ENCODE data around the gene VPS11.
"Not testable (repeated sequence)": the region's sequence is repeated elsewhere in the genome, so short reads cannot be mapped to it uniquely, and the experiment has no call there.

VPS11 gene

GRCh38 chr11:119029069-119029339 lies 38.6 kb upstream of the VPS11 start:
- Mint-ChIP-seq H3K9me3 (no peaks in the 10 kb centered on the region), H3K4me3 (peak overlapping the region; percentile 83), H3K27ac (no peak overlapping the region), H3K27me3 (ENCODE audit: low read depth) (no peaks in the 10 kb centered on the region), H3K4me1 (ENCODE audit: low read depth) (peaks cover 22% of the 10 kb centered on the region), H3K36me3 (ENCODE audit: low read depth) (peaks cover 21% of the 10 kb centered on the region)
- DNase-seq (ENCODE audit: low spot score), result no peak

GRCh38 chr11:119029340-119030028 lies 38.1 kb upstream of the VPS11 start:
- H3K27ac Mint-ChIP-seq, result peak overlapping the region; percentile 81
- H3K36me3 Mint-ChIP-seq (ENCODE audit: low read depth), result peaks cover 16% of the 10 kb centered on the region
- H3K27me3 Mint-ChIP-seq (ENCODE audit: low read depth), result no peaks in the 10 kb centered on the region
- peak overlapping the region; percentile 83 for H3K4me3 Mint-ChIP-seq
- peaks cover 19% of the 10 kb centered on the region for H3K4me1 Mint-ChIP-seq (ENCODE audit: low read depth)
- DNase-seq (ENCODE audit: low spot score), result peak; percentile 16
- H3K9me3 Mint-ChIP-seq, result no peaks in the 10 kb centered on the region

GRCh38 chr11:119030029-119030328 lies 37.6 kb upstream of the VPS11 start:
- DNase-seq (ENCODE audit: low spot score), result no peak
- Mint-ChIP-seq H3K27me3 (ENCODE audit: low read depth) (no peaks in the 10 kb centered on the region), H3K27ac (peak overlapping the region; percentile 81), H3K4me3 (peak overlapping the region; percentile 83), H3K36me3 (ENCODE audit: low read depth) (peaks cover 13% of the 10 kb centered on the region), H3K9me3 (no peaks in the 10 kb centered on the region), H3K4me1 (ENCODE audit: low read depth) (peaks cover 18% of the 10 kb centered on the region)

GRCh38 chr11:119030329-119031047 lies 37.1 kb upstream of the VPS11 start, which contains the start of gene SLC37A4:
Gene SLC37A4, minus strand, starts transcription at chr11:119030877.
- Mint-ChIP-seq H3K4me3 (peak within 1 kb of the TSS; percentile 83), H3K27ac (peak within 1 kb of the TSS; percentile 81), H3K9me3 (no peaks in the 10 kb centered on the region), H3K4me1 (ENCODE audit: low read depth) (peaks cover 18% of the 10 kb centered on the region), H3K27me3 (ENCODE audit: low read depth) (no peaks in the 10 kb centered on the region), H3K36me3 (ENCODE audit: low read depth) (peaks cover 9% of the 10 kb centered on the region)
- peak; percentile 99 for DNase-seq (ENCODE audit: low spot score)

- DNase-seq (ENCODE audit: low spot score), result no peak
- Mint-ChIP-seq H3K27ac (no peak overlapping the region), H3K27me3 (ENCODE audit: low read depth) (no peaks in the 10 kb centered on the region), H3K36me3 (ENCODE audit: low read depth) (peaks cover 8% of the 10 kb centered on the region), H3K4me1 (ENCODE audit: low read depth) (peaks cover 18% of the 10 kb centered on the region), H3K4me3 (peak overlapping the region; percentile 56), H3K9me3 (no peaks in the 10 kb centered on the region)
These were observed 35.7 kb upstream of the VPS11 start for GRCh38 chr11:119031912-119032280.

- not testable (repeated sequence) for H3K36me3 Mint-ChIP-seq (ENCODE audit: low read depth); H3K9me3 Mint-ChIP-seq; H3K4me3 Mint-ChIP-seq; H3K27me3 Mint-ChIP-seq (ENCODE audit: low read depth); DNase-seq (ENCODE audit: low spot score); H3K27ac Mint-ChIP-seq
- H3K4me1 Mint-ChIP-seq (ENCODE audit: low read depth), result peaks cover 15% of the 10 kb centered on the region
These were observed 34.2 kb upstream of the VPS11 start for GRCh38 chr11:119033421-119033820.

GRCh38 chr11:119034813-119035212 lies 32.8 kb upstream of the VPS11 start:
- Mint-ChIP-seq H3K4me1 (ENCODE audit: low read depth) (peaks cover 4% of the 10 kb centered on the region), H3K9me3 (no peaks in the 10 kb centered on the region), H3K27me3 (ENCODE audit: low read depth) (no peaks in the 10 kb centered on the region), H3K4me3 (no peak overlapping the region), H3K27ac (no peak overlapping the region), H3K36me3 (ENCODE audit: low read depth) (no peaks in the 10 kb centered on the region)
- DNase-seq (ENCODE audit: low spot score), result no peak

GRCh38 chr11:119038884-119039283 lies 28.7 kb upstream of the VPS11 start:
- DNase-seq (ENCODE audit: low spot score), result no peak
- Mint-ChIP-seq H3K4me3 (no peak overlapping the region), H3K27ac (no peak overlapping the region)

GRCh38 chr11:119039471-119039870 lies 28.1 kb upstream of the VPS11 start:
- not testable (repeated sequence) for DNase-seq (ENCODE audit: low spot score); H3K36me3 Mint-ChIP-seq (ENCODE audit: low read depth); H3K27ac Mint-ChIP-seq; H3K9me3 Mint-ChIP-seq; H3K27me3 Mint-ChIP-seq (ENCODE audit: low read depth); H3K4me3 Mint-ChIP-seq; H3K4me1 Mint-ChIP-seq (ENCODE audit: low read depth)

More at GRCh38 chr11:119038884-119039283, 28.7 kb upstream of the VPS11 start:
- Mint-ChIP-seq H3K4me1 (ENCODE audit: low read depth) (peaks cover 2% of the 10 kb centered on the region), H3K9me3 (no peaks in the 10 kb centered on the region), H3K36me3 (ENCODE audit: low read depth) (no peaks in the 10 kb centered on the region), H3K27me3 (ENCODE audit: low read depth) (no peaks in the 10 kb centered on the region)

- Mint-ChIP-seq H3K9me3 (no peaks in the 10 kb centered on the region), H3K27ac (no peak overlapping the region), H3K36me3 (ENCODE audit: low read depth) (peaks cover 22% of the 10 kb centered on the region), H3K4me1 (ENCODE audit: low read depth) (peaks cover 2% of the 10 kb centered on the region), H3K4me3 (no peak overlapping the region), H3K27me3 (ENCODE audit: low read depth) (no peaks in the 10 kb centered on the region)
- DNase-seq (ENCODE audit: low spot score), result no peak
These were observed 25.6 kb upstream of the VPS11 start for GRCh38 chr11:119041821-119042514.

- peaks cover 30% of the 10 kb centered on the region for H3K36me3 Mint-ChIP-seq (ENCODE audit: low read depth)
These were observed 24.7 kb upstream of the VPS11 start for GRCh38 chr11:119042927-119043326.

GRCh38 chr11:119044708-119045107 lies 22.9 kb upstream of the VPS11 start:
- H3K4me1 Mint-ChIP-seq (ENCODE audit: low read depth), result peaks cover 2% of the 10 kb centered on the region
- peaks cover 42% of the 10 kb centered on the region for H3K36me3 Mint-ChIP-seq (ENCODE audit: low read depth)
- no peaks in the 10 kb centered on the region for H3K9me3 Mint-ChIP-seq
- H3K27ac Mint-ChIP-seq, result no peak overlapping the region
- H3K4me3 Mint-ChIP-seq, result no peak overlapping the region
- no peaks in the 10 kb centered on the region for H3K27me3 Mint-ChIP-seq (ENCODE audit: low read depth)
- no peak for DNase-seq (ENCODE audit: low spot score)

More at GRCh38 chr11:119042927-119043326, 24.7 kb upstream of the VPS11 start:
- Mint-ChIP-seq H3K4me1 (ENCODE audit: low read depth) (peaks cover 2% of the 10 kb centered on the region), H3K9me3 (no peaks in the 10 kb centered on the region), H3K4me3 (no peak overlapping the region), H3K27ac (no peak overlapping the region), H3K27me3 (ENCODE audit: low read depth) (no peaks in the 10 kb centered on the region)
- no peak for DNase-seq (ENCODE audit: low spot score)

- H3K36me3 Mint-ChIP-seq (ENCODE audit: low read depth), result peaks cover 57% of the 10 kb centered on the region
- no peaks in the 10 kb centered on the region for H3K27me3 Mint-ChIP-seq (ENCODE audit: low read depth)
- H3K4me3 Mint-ChIP-seq, result no peak overlapping the region
- no peaks in the 10 kb centered on the region for H3K9me3 Mint-ChIP-seq
- peaks cover 2% of the 10 kb centered on the region for H3K4me1 Mint-ChIP-seq (ENCODE audit: low read depth)
- DNase-seq (ENCODE audit: low spot score), result no peak
- no peak overlapping the region for H3K27ac Mint-ChIP-seq
These were observed 21.1 kb upstream of the VPS11 start for GRCh38 chr11:119046489-119046888.

- Mint-ChIP-seq H3K36me3 (ENCODE audit: low read depth) (peaks cover 61% of the 10 kb centered on the region), H3K4me3 (no peak overlapping the region), H3K27me3 (ENCODE audit: low read depth) (no peaks in the 10 kb centered on the region), H3K27ac (no peak overlapping the region), H3K9me3 (no peaks in the 10 kb centered on the region), H3K4me1 (ENCODE audit: low read depth) (no peaks in the 10 kb centered on the region)
- DNase-seq (ENCODE audit: low spot score), result no peak
These were observed 20.4 kb upstream of the VPS11 start for GRCh38 chr11:119047205-119047604.

Measured in T-helper 2 cell treated with Interferon-gamma antibody and Interleukin-4, amounts not matched to agents 5 μg/mL and 100 μg/mL, for 36 hours (primary cell).